Measurements from ENCODE around the gene AGAP1.

DNA sequence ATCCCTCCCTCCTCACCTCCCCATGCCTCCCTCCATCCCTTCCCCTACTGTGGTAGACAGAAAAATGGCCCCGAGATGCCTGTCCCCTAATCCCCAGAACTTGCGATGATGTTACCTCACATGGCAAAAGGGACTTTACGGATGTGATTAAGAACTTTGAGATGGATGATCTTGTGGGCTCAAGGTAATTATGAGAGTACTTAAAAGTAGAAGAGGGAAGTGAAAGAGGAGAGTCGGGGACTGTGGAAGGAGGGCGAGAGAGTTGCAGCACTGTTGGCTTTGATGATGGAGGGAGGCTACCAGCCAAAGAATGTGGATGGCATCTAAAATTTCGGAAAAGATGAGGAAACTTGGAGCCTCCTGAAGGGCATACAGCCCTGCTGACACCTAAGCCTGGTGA is 66.5 kb downstream of the AGAP1 start:
- TF ChIP-seq, protein P1, sequence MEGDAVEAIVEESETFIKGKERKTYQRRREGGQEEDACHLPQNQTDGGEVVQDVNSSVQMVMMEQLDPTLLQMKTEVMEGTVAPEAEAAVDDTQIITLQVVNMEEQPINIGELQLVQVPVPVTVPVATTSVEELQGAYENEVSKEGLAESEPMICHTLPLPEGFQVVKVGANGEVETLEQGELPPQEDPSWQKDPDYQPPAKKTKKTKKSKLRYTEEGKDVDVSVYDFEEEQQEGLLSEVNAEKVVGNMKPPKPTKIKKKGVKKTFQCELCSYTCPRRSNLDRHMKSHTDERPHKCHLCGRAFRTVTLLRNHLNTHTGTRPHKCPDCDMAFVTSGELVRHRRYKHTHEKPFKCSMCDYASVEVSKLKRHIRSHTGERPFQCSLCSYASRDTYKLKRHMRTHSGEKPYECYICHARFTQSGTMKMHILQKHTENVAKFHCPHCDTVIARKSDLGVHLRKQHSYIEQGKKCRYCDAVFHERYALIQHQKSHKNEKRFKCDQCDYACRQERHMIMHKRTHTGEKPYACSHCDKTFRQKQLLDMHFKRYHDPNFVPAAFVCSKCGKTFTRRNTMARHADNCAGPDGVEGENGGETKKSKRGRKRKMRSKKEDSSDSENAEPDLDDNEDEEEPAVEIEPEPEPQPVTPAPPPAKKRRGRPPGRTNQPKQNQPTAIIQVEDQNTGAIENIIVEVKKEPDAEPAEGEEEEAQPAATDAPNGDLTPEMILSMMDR (IDR thresholded peaks at IDR 0.05), result no peak
- TF ChIP-seq EZH2phosphoT487 (IDR thresholded peaks at IDR 0.05) (no peak), EZH2 (IDR thresholded peaks at IDR 0.05) (no peak)

Data from neural progenitor cell (in vitro differentiated cells).